Activated T-cell treated with anti-CD3 and anti-CD28 coated beads, Interleukin-2, amount 50 U/mL, for 1 hour (primary cell): ENCODE results near the gene C19orf53.

Experiments used
- DNase-seq: peaks from one replicate; pipeline ENCODE4 v3.0.0-alpha.2; 2020

Gene C19orf53

DNA sequence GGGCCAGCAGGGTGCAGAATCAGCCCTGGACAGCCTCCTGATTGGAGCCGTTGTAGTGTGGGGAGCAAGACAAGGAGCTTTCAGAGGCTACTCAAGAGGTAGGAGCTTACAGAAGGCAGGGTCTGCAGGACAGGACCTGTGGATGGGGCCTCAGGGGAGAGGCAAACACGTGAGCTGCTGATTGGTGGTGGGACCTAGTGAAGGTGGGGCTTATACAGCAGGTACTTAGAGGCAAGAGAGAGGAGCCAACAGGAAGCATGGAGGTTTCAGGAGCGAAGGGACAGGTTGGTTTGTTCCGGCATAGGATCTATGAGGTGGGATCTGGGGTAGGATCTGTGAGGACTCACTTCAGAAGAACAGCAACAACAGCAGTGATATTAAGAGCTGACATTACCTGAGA lies 53.4 kb downstream of the C19orf53 start:
- no peak for DNase-seq
